T-cell (primary cell): ENCODE measurements around the gene FOXO3. TPM values are rescaled to one million over a fixed set of nuclear protein-coding genes. Genes with fewer than 3 reads are reported as not detected.
"Not testable (repeated sequence)": the region's sequence is repeated elsewhere in the genome, so short reads cannot be mapped to it uniquely, and the experiment has no call there.

Experiments used
- ATAC-seq, 4 experiments: fragments of 200-7000 bp in 3 of 4; fragments of 150-1000 bp in 1 of 4; cut with Tn5 transposase; replicated peaks in 1 of 4; 1 replicate in 3 of 4; 2 replicates in 1 of 4; pipeline ENCODE4 v1.10.0; 2021; ENCODE audit warnings: moderate library complexity in 3 of 4, mild to moderate bottlenecking in 2 of 4, moderate number of reproducible peaks in 1 of 4
- CTCF ChIA-PET, 2 donors: fragments of 300-600 bp; sonication (Branson Sonifier 250); formaldehyde crosslinking; loops; one replicate each; lab custom pipeline; 2022; ENCODE audit warnings: antibody characterized with exemption in 2 of 2; lab: Charles Lee
- POLR2A ChIA-PET, 2 donors: fragments of 300-600 bp; sonication (Branson Sonifier 250); formaldehyde crosslinking; loops; one replicate each; lab custom pipeline; 2022; ENCODE audit warnings: antibody characterized with exemption in 2 of 2; lab: Charles Lee
- DNase-seq, 35 experiments: peaks; one replicate each; pipeline versions ENCODE4 v3.0.0 to v3.0.0-alpha.2; 2013 to 2023
- H3K27ac ChIP-seq: one replicate; pipeline ENCODE4 v1.5.1; 2013; ENCODE audit warnings: low read length
- H3K27me3 ChIP-seq, 2 experiments: replicated peaks in 1 of 2; 1 replicate in 1 of 2; 2 replicates in 1 of 2; pipeline versions ENCODE4 v1.6.1 to v1.7.0; 2013; ENCODE audit warnings: low read length in 1 of 2, mixed read lengths in 1 of 2; ENCODE audit not compliant: control insufficient read depth in 2 of 2, insufficient read depth in 2 of 2; ENCODE audit errors: extremely low read depth in 1 of 2
- H3K36me3 ChIP-seq, 2 donors: 1 replicate in 1 of 2; 2 replicates in 1 of 2; pipeline versions ENCODE4 v1.6.1 to v1.7.0; 2013; ENCODE audit warnings: low read length in 1 of 2; ENCODE audit not compliant: control insufficient read depth in 2 of 2, insufficient read depth in 1 of 2; ENCODE audit errors: extremely low read depth in 1 of 2
- H3K4me1 ChIP-seq, 2 experiments: 1 replicate in 1 of 2; 2 replicates in 1 of 2; pipeline versions ENCODE4 v1.6.1 to v1.7.0; 2013; ENCODE audit warnings: low read length in 2 of 2, mixed read lengths in 1 of 2; ENCODE audit not compliant: insufficient read depth in 2 of 2, control insufficient read depth in 1 of 2; ENCODE audit errors: extremely low read depth in 1 of 2
- H3K4me3 ChIP-seq, 2 donors: 1 replicate in 1 of 2; 2 replicates in 1 of 2; pipeline versions ENCODE4 v1.5.1 to v1.7.0; 2013; ENCODE audit warnings: mild to moderate bottlenecking in 2 of 2, low read length in 1 of 2, moderate library complexity in 1 of 2; ENCODE audit not compliant: control insufficient read depth in 1 of 2; ENCODE audit errors: extremely low read depth in 1 of 2
- H3K9me3 ChIP-seq: 2 replicates; pipeline ENCODE4 v1.7.0; 2013
- H3K27ac Mint-ChIP-seq, 2 donors: one replicate each; pipeline ENCODE4 v1.8.0; 2020 to 2021; ENCODE audit warnings: mild to moderate bottlenecking in 2 of 2, mixed read lengths in 2 of 2
- H3K27me3 Mint-ChIP-seq, 2 donors: one replicate each; pipeline ENCODE4 v1.8.0; 2021 to 2022; ENCODE audit warnings: mixed read lengths in 2 of 2
- H3K36me3 Mint-ChIP-seq: one replicate; pipeline ENCODE4 v1.8.0; 2021; ENCODE audit warnings: mixed read lengths
- H3K4me1 Mint-ChIP-seq, 3 donors: one replicate each; pipeline ENCODE4 v1.8.0; 2020 to 2022; ENCODE audit warnings: mixed read lengths in 3 of 3, mild to moderate bottlenecking in 1 of 3
- H3K4me3 Mint-ChIP-seq, 3 donors: one replicate each; pipeline ENCODE4 v1.8.0; 2020 to 2022; ENCODE audit warnings: mild to moderate bottlenecking in 3 of 3, mixed read lengths in 3 of 3, moderate library complexity in 3 of 3
- H3K9me3 Mint-ChIP-seq, 3 donors: one replicate each; pipeline ENCODE4 v1.8.0; 2020 to 2022; ENCODE audit warnings: mixed read lengths in 3 of 3
- WGBS: methylation state at CpG from one replicate; pipeline ENCODE4 v1.1.5; 2013; ENCODE audit warnings: missing lambda C conversion rate; ENCODE audit not compliant: insufficient coverage; 5-methylcytosine and 5-hydroxymethylcytosine counted together
- total RNA-seq, 35 experiments: library from RNA in 6 of 35; stranded (reverse) in 6 of 35; fragments of 120-200 nt in 1 of 35; gene quantifications; one replicate each; pipeline versions ENCODE4 v1.2.1 to v1.2.4 and lab custom pipeline; 2013 to 2026

Gene FOXO3
- total RNA-seq, 5 donors from 2014 or later (not counting 1 experiment from before 2014, with no cell fraction given) = 21.5 to 26.2 (median 22.2) TPM

- H3K27me3 Mint-ChIP-seq, DNase-seq, H3K4me1 ChIP-seq, H3K4me3 Mint-ChIP-seq, ATAC-seq, H3K27ac ChIP-seq, H3K27ac Mint-ChIP-seq, H3K9me3 ChIP-seq, H3K4me3 ChIP-seq, H3K27me3 ChIP-seq, POLR2A ChIA-PET, H3K36me3 ChIP-seq, H3K9me3 Mint-ChIP-seq: not testable (repeated sequence)
- peaks cover 34% of the 10 kb centered on the region for H3K36me3 Mint-ChIP-seq
- CTCF ChIA-PET = interaction anchor here in 1 of 2 donors (0.6 to 0.7 kb wide), 2 partner anchors 273 to 318 kb away, joined by 5 to 7 read pairs; no protein-coding TSS in a partner anchor
- 93% methylated on average over 4 of the region's 9 CpGs for WGBS
- peaks cover 12 to 18% (median 17%) of the 10 kb centered on the region in 3 donors for H3K4me1 Mint-ChIP-seq
Measured at GRCh38 chr6:108680314-108680713, 119.6 kb downstream of the FOXO3 start.

- DNase-seq, H3K27me3 ChIP-seq, H3K9me3 ChIP-seq, H3K4me3 ChIP-seq, H3K4me3 Mint-ChIP-seq, H3K9me3 Mint-ChIP-seq, POLR2A ChIA-PET, H3K27ac Mint-ChIP-seq, H3K27ac ChIP-seq, H3K4me1 ChIP-seq, H3K36me3 ChIP-seq, H3K27me3 Mint-ChIP-seq, ATAC-seq: not testable (repeated sequence)
- H3K4me1 Mint-ChIP-seq = peaks cover 9 to 14% (median 10%) of the 10 kb centered on the region in 3 donors
- peaks cover 46% of the 10 kb centered on the region for H3K36me3 Mint-ChIP-seq
- CTCF ChIA-PET = interaction anchor here in 1 of 2 donors (0.7 kb wide), 1 partner anchor 390 kb away, joined by 3 read pairs; no protein-coding TSS in a partner anchor
- WGBS = no CpG with 5 or more reads among the region's 1 CpG
Measured at GRCh38 chr6:108681721-108682120, 121.0 kb downstream of the FOXO3 start.

DNA sequence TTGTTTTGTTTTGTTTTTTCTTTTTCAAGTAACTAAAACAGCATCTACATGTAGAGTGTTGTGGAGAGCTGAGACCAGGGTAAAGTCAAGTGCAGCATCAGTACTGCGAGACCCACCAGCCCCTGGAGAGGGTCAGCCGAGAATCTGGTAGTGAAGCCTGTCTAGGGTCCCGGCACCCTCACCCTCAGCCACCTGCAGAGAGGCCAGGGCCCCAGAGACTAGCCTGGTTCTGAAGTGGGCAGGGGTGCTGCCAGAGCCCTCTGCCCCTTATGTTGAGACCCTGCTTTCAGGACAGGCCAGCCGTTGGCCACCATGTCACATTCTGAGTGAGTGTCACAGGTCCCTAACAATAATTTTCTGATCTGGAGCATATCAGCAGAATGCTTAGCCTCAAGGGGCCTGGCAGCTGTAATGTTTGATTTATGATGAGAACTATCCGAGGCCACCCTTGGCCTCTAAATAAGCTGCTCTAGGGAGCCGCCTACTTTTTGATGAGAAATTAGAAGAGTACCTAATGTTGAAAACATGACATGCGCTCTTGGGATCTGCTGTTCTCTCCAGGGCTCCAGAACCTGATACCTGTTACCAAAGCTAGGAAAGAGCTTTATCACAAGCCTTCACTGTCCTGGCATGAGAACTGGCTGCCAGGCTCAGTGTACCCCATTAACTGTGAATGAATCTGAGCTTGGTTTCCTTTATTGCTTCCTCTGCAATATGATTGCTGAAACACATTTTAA is 121.8 kb downstream of the FOXO3 start:
- 100% methylated on average over 3 of the region's 7 CpGs for WGBS
- H3K4me1 ChIP-seq, H3K27me3 ChIP-seq, DNase-seq, H3K27ac ChIP-seq, H3K9me3 ChIP-seq, H3K9me3 Mint-ChIP-seq, H3K36me3 ChIP-seq, H3K4me3 Mint-ChIP-seq, H3K4me3 ChIP-seq, H3K27ac Mint-ChIP-seq, POLR2A ChIA-PET, ATAC-seq, H3K27me3 Mint-ChIP-seq, H3K4me1 Mint-ChIP-seq: not testable (repeated sequence)
- CTCF ChIA-PET = interaction anchor here in 1 of 2 donors (0.7 kb wide), 1 partner anchor 389 kb away, joined by 3 read pairs; no protein-coding TSS in a partner anchor
- peaks cover 54% of the 10 kb centered on the region for H3K36me3 Mint-ChIP-seq

DNA sequence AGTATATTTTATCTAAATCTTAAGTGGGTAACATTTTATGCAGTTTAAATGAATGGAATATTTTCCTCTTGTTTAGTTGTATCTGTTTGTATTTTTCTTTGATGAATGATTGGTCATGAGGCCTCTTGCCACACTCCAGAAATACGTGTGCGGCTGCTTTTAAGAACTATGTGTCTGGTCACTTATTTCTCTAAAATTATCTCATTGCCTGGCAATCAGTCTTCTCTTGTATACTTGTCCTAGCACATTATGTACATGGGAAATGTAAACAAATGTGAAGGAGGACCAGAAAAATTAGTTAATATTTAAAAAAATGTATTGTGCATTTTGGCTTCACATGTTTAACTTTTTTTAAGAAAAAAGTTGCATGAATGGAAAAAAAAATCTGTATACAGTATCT is 123.3 kb downstream of the FOXO3 start:
- H3K4me1 ChIP-seq, H3K4me1 Mint-ChIP-seq, H3K4me3 ChIP-seq, ATAC-seq, H3K4me3 Mint-ChIP-seq, POLR2A ChIA-PET, H3K9me3 ChIP-seq, H3K27ac Mint-ChIP-seq, H3K36me3 ChIP-seq, H3K27me3 ChIP-seq, CTCF ChIA-PET, H3K9me3 Mint-ChIP-seq, H3K27ac ChIP-seq, DNase-seq, H3K27me3 Mint-ChIP-seq: not testable (repeated sequence)
- WGBS = no CpG with 5 or more reads among the region's 2 CpGs
- H3K36me3 Mint-ChIP-seq = peaks cover 57% of the 10 kb centered on the region

DNA sequence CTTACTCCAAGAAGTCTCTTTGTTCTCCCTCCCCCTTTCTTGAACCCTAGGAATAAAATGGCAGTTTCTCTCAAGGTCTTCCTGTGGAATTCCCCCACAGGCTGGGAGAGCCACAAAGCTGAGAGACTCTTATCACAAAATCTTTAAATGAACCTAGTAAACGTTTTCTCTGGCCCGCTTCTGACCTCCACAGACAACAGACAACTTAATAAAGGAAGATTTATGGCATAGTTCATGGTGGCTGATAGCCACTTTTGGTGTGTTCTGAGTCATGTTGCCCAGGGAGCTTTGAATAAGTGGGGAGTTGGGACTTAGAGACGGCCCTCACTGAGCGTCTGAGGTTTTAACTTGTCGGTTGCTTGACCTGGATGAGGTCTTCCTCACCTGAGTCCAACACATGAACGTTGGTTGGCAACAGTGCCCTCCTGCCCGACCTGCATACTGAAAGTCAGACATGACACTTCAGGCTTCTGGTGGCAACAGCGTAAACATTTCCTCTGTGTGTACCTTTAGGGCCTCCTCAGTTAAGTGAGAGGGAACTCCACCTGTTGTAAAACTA is 124.1 kb downstream of the FOXO3 start:
- CTCF ChIA-PET = no interaction called here
- H3K4me3 ChIP-seq = no peak overlapping the region
- H3K36me3 Mint-ChIP-seq = peaks cover 48% of the 10 kb centered on the region

DNA sequence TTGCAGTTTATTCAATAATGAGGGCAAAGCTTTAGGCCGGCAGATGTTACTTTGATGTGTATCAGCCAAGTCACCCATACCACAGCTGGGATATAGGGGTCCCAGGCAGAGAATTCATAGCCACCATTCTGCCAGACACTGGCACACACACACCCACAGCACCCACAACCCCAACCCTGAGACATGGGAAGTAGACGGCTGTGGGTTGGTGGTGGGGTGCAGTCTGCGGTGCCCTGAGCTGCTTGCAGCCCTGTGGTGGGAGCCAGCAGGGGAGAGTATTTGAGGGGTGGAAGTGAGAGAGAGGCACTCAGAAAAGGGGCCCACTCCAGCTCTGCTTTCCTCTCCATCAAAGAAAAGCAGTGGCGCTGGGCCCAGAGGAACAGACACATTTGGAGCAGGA is 125.3 kb downstream of the FOXO3 start:
- peaks cover 4 to 6% of the 10 kb centered on the region in 2 experiments for H3K4me1 ChIP-seq
- no peak overlapping the region for H3K4me3 ChIP-seq
- H3K27me3 Mint-ChIP-seq = no peaks in the 10 kb centered on the region
- H3K36me3 Mint-ChIP-seq = peaks cover 47% of the 10 kb centered on the region
- ChIA-PET POLR2A (no interaction called here), CTCF (no interaction called here)
- H3K9me3 ChIP-seq = no peaks in the 10 kb centered on the region
- H3K36me3 ChIP-seq = peaks cover 0 to 8% of the 10 kb centered on the region in 2 donors
- ATAC-seq (no peak), DNase-seq (peak in 3 of 35 experiments; percentile 2 to 11 (median 11))
- no peaks in the 10 kb centered on the region for H3K27me3 ChIP-seq
- no CpG with 5 or more reads among the region's 4 CpGs for WGBS
- H3K4me1 Mint-ChIP-seq = peaks cover 9 to 15% (median 10%) of the 10 kb centered on the region in 3 donors
- H3K4me3 Mint-ChIP-seq = no peak overlapping the region
- no peaks in the 10 kb centered on the region for H3K9me3 Mint-ChIP-seq
- H3K27ac Mint-ChIP-seq = no peak overlapping the region
- H3K27ac ChIP-seq = no peak overlapping the region

More for the DNA sequence above, 124.1 kb downstream of the FOXO3 start:
- H3K36me3 ChIP-seq = peaks cover 1 to 7% of the 10 kb centered on the region in 2 donors
- H3K9me3 ChIP-seq = no peaks in the 10 kb centered on the region
- peaks cover 6 to 9% (median 8%) of the 10 kb centered on the region in 3 donors for H3K4me1 Mint-ChIP-seq
- no peak for ATAC-seq
- no peak overlapping the region for H3K4me3 Mint-ChIP-seq
- H3K4me1 ChIP-seq = peaks cover 4 to 6% of the 10 kb centered on the region in 2 experiments
- no peak overlapping the region for H3K27ac Mint-ChIP-seq
- DNase-seq = peak in 1 of 35 experiments; percentile 9
- H3K27me3 ChIP-seq = no peaks in the 10 kb centered on the region
- no peaks in the 10 kb centered on the region for H3K27me3 Mint-ChIP-seq
- POLR2A ChIA-PET = no interaction called here
- H3K27ac ChIP-seq = no peak overlapping the region
- no peaks in the 10 kb centered on the region for H3K9me3 Mint-ChIP-seq
- WGBS = 32% methylated on average over 5 of the region's 8 CpGs
